ENCODE results near the gene LRMDA.

GRCh38 chr10:75650648-75651047 lies 219.2 kb downstream of the LRMDA start:
- no peak for TF ChIP-seq EP300 (IDR thresholded peaks at IDR 0.05)
- no peak for TF ChIP-seq POLR2A (IDR thresholded peaks at IDR 0.05)
